Adrenal gland (tissue), 12 donors: ENCODE data around the gene MFRP. TPM values are rescaled to one million over a fixed set of nuclear protein-coding genes. Genes with fewer than 3 reads are reported as not detected.
"Not testable (repeated sequence)": the region's sequence is repeated elsewhere in the genome, so short reads cannot be mapped to it uniquely, and the experiment has no call there.

Source experiments
- DNase-seq, 7 donors: peaks; one replicate each; pipeline ENCODE4 v3.0.0-alpha.2; 2019 to 2020
- H3K27ac ChIP-seq, 5 donors: fragments of 200-600 bp; sonication (generic) in 4 of 5; 1 replicate in 3 of 5; 2 replicates in 2 of 5; pipeline versions ENCODE4 v1.5.1 to v1.8.0; 2016 to 2020; ENCODE audit warnings: mild to moderate bottlenecking in 1 of 5
- H3K27me3 ChIP-seq: fragments of 200-600 bp; 2 replicates; pipeline ENCODE4 v1.8.0; 2021
- H3K36me3 ChIP-seq, 2 donors: fragments of 200-600 bp; replicated peaks in 1 of 2; 1 replicate in 1 of 2; 2 replicates in 1 of 2; pipeline versions ENCODE4 v1.5.1 to v1.8.0; 2018 to 2022
- H3K4me1 ChIP-seq, 2 donors: fragments of 200-600 bp; replicated peaks in 1 of 2; 1 replicate in 1 of 2; 2 replicates in 1 of 2; pipeline versions ENCODE4 v1.5.1 to v1.8.0; 2018 to 2021
- H3K4me3 ChIP-seq, 4 donors: fragments of 200-600 bp; sonication (generic) in 3 of 4; one replicate each; pipeline ENCODE4 v1.5.1; 2016 to 2018
- H3K9me3 ChIP-seq, 3 donors: fragments of 200-600 bp; sonication (generic) in 1 of 3; replicated peaks in 1 of 3; 1 replicate in 2 of 3; 2 replicates in 1 of 3; pipeline versions ENCODE4 v1.5.1 to v1.8.0; 2016 to 2021
- POLR2A ChIP-seq, 2 donors: fragments of 450-650 bp; IDR thresholded peaks; one replicate each; pipeline ENCODE4 v1.6.1; 2017; ENCODE audit warnings: antibody characterized with exemption in 2 of 2, mild to moderate bottlenecking in 2 of 2, moderate library complexity in 1 of 2
- WGBS, 4 donors: extraction: QIAGEN DNeasy Blood & Tissue Kit in 2 of 4; methylation state at CpG; one replicate each; pipeline versions ENCODE4 v1.1.5 to v1.1.7; 2013 to 2017; 5-methylcytosine and 5-hydroxymethylcytosine counted together
- intact Hi-C, 2 donors: fragments of 100-400 bp; cut with DNase I; formaldehyde crosslinking; loops; one replicate each; pipeline versions ENCODE4 v1.14.1 to v1.15.0; 2022 to 2023
- polyA plus RNA-seq, 3 donors: library from polyadenylated mRNA; stranded (reverse); fragments of 200-250 nt in 2 of 3; fragments of 350-450 nt in 1 of 3; fragmentation: Illumina TruSeq in 1 of 3; extraction: RNeasy Lipid Tissue Mini Kit (QIAGEN cat#74804) in 1 of 3; gene quantifications; one replicate each; pipeline ENCODE4 v1.2.3, GENCODE V29; 2013 to 2014
- total RNA-seq, 9 donors: library from RNA; depleted of rRNA in 4 of 9; stranded (reverse); fragments of >200 nt in 4 of 9; fragments of 120-200 nt in 1 of 9; fragmentation: NEBNext Ultra II Directional in 1 of 9; extraction: Animal tissue kit (Norgen Biotek cat#: 25700) in 1 of 9; gene quantifications; one replicate each; pipeline versions ENCODE4 v1.1.0 to v1.2.4, GENCODE V29; 2013 to 2023
- TF ChIP-seq, protein P1 (sequence below), 6 experiments: fragments of 450-650 bp in 4 of 6; fragments of 200-600 bp in 2 of 6; sonication (generic) in 1 of 6; IDR thresholded peaks; 1 replicate in 5 of 6; 2 replicates in 1 of 6; pipeline versions ENCODE4 v1.5.1 to v1.8.0; 2016 to 2021; ENCODE audit warnings: antibody characterized with exemption in 6 of 6, mild to moderate bottlenecking in 2 of 6, moderate library complexity in 1 of 6
- donor health status: healthy with polysubstance abuse.
- donor health status: Bipolar disorder and iron deficiency.
- donor health status: DM: yes; HTN: yes; CAD: no.
- donor health status: DM: no; HTN: no; CAD: no.
- donor health status: DM: no; HTN: no; CAD: no.
- donor health status: DM: yes; HTN: yes; CAD: no.

MFRP gene
- total and polyA plus RNA-seq, 12 donors, result under 0.01 TPM; not detected in 11

DNA sequence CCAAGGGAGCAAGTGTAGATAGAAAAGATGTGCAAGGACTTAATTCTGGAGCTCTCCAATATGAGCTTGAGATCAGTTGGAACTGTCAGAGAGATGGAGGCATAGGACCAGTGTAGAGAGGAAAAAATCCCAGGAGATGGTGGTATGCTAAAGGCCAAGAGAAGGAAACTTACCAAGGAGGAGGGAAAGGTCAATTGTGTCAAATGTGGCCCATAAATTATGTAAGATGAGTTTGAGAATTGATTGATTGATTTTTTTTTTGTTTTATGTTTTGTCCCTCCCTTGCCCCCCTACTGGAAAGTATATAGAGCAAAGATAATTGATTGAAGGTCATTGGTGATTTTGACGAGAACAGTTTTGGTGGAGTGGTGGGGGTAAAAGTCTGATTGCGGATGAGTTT lies 37.8 kb upstream of the MFRP start:
- peaks cover 6 to 14% of the 10 kb centered on the region in 2 donors for H3K4me1 ChIP-seq
- no peak overlapping the region for H3K4me3 ChIP-seq
- no peaks in the 10 kb centered on the region for H3K36me3 ChIP-seq
- no peak overlapping the region for H3K27ac ChIP-seq
- intact Hi-C loops, result loop anchor here in 1 of 2 donors (10.0 kb wide), 1 partner anchor 90 kb away; no protein-coding TSS in a partner anchor
- TF ChIP-seq POLR2A (IDR thresholded peaks at IDR 0.05), result no peak
- TF ChIP-seq, protein P1, sequence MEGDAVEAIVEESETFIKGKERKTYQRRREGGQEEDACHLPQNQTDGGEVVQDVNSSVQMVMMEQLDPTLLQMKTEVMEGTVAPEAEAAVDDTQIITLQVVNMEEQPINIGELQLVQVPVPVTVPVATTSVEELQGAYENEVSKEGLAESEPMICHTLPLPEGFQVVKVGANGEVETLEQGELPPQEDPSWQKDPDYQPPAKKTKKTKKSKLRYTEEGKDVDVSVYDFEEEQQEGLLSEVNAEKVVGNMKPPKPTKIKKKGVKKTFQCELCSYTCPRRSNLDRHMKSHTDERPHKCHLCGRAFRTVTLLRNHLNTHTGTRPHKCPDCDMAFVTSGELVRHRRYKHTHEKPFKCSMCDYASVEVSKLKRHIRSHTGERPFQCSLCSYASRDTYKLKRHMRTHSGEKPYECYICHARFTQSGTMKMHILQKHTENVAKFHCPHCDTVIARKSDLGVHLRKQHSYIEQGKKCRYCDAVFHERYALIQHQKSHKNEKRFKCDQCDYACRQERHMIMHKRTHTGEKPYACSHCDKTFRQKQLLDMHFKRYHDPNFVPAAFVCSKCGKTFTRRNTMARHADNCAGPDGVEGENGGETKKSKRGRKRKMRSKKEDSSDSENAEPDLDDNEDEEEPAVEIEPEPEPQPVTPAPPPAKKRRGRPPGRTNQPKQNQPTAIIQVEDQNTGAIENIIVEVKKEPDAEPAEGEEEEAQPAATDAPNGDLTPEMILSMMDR (IDR thresholded peaks at IDR 0.05), result no peak
- no peaks in the 10 kb centered on the region for H3K27me3 ChIP-seq
- H3K9me3 ChIP-seq, result no peaks in the 10 kb centered on the region
- 64 to 81% (median 75%) methylated on average over 2 of the region's 2 CpGs for WGBS, 4 donors
- no peak for DNase-seq

DNA sequence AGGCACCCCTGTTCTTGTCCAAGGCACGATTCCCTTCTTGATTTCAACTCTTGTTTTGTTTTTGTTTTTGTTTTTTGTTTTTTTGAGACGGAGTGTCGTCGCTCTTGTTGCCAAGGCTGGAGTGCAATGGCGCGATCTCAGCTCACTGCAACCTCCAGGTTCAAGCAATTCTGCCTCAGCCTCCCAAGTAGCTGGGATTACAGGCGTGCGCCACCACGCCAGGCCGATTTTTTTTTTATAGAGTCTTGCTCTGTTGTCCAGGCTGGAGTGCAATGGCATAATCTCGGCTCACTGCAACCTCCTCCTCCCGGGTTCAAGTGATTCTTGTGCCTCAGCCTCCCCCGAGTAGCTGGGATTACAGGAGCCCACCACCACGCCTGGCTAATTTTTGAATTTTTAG lies 36.0 kb upstream of the MFRP start:
- 78 to 86% (median 85%) methylated on average over 14 of the region's 14 CpGs for WGBS, 4 donors
- H3K27ac ChIP-seq, DNase-seq, H3K27me3 ChIP-seq, H3K4me3 ChIP-seq, H3K9me3 ChIP-seq, H3K36me3 ChIP-seq: not testable (repeated sequence)
- H3K4me1 ChIP-seq, result peaks cover 6 to 14% of the 10 kb centered on the region in 2 donors
- intact Hi-C loops, result loop anchor here in 1 of 2 donors (10.0 kb wide), 1 partner anchor 92 kb away; no protein-coding TSS in a partner anchor

DNA sequence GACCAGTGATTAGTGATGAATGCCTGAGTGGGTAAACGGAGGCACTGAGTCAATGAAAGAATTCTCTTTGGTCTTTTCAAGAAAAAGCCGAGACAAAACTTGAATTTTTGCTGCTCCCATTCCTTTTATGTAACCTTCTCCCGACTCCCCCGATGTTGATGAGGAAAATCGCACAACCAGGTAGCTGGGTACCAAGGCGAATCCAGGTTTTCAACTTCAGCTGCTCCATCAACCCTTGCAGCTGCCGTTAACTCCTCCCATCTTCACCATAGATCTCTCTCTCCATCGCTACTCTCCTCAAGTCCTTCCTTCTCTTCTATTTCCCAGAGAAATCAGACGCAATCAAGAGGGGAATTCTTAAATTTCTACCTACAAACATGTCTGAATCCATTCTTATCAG lies 35.6 kb upstream of the MFRP start:
- peaks cover 6 to 14% of the 10 kb centered on the region in 2 donors for H3K4me1 ChIP-seq
- no peaks in the 10 kb centered on the region for H3K27me3 ChIP-seq
- no peak overlapping the region for H3K27ac ChIP-seq
- H3K9me3 ChIP-seq, result no peaks in the 10 kb centered on the region
- WGBS, 4 donors, result 5 to 9% (median 7%) methylated on average over 9 of the region's 9 CpGs
- no peaks in the 10 kb centered on the region for H3K36me3 ChIP-seq
- no peak for TF ChIP-seq POLR2A (IDR thresholded peaks at IDR 0.05)
- TF ChIP-seq, protein P1 (IDR thresholded peaks at IDR 0.05), result no peak
- peak overlapping the region in 2 of 4 donors; percentile 19 to 60 for H3K4me3 ChIP-seq
- no peak for DNase-seq
- intact Hi-C loops, result loop anchor here in 1 of 2 donors (10.0 kb wide), 1 partner anchor 93 kb away; no protein-coding TSS in a partner anchor

DNA sequence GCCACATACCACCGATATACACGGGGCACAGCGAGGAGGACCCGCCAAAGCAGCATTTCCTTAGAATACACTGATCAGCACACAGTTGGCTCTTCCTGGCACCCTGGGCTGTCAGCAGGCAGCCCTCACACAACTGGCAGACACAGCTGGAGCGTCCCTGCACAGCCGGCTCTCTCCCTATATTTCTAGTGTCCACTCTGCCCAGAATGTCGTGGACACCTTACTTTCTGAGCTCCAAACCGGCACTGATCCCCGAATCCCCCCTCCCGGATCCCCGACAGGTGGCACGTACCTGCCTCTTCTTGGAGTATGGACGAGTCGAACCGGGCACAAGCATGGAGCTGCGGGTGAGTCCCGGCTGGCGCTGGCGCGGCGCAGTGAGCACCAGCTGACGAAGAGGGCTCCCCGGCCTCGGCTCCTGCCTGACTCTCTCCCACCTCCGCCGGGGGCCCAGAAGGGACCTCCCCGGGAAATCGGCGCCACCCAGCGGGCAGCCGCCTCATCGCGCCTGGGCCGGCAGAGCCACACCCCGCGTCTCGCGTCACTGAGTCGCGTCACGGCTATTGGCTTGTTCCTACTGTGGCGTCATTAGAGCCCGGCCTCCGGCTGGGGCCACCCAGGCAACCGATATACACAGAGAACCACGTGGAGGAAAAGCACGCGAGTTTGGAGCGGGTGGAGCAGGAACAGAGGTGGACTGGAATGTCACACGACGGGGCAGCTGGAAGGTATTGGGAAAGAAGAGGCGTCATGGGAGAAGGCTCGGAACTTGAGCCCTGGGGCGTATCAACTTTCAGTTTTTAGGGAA lies 34.9 kb upstream of the MFRP start, which contains the start of gene USP2:
Gene USP2 (minus strand): TSS at position 510 of the 808 bp plus-strand sequence. CDS start 8,210 bp downstream, outside the sequence.
- WGBS, 4 donors, result 0 to 1% (median 1%) methylated on average over 24 to 54 of the region's 54 CpGs
- H3K27ac ChIP-seq, result peak within 1 kb of the TSS in 3 of 5 donors; percentile 24 to 71 (median 55)
- peak; percentile 97 to 99 (median 97) for DNase-seq
- TF ChIP-seq, protein P1 (IDR thresholded peaks at IDR 0.05), result peak; percentile 83 to 97 (median 86)
- TF ChIP-seq POLR2A (IDR thresholded peaks at IDR 0.05), result peak in 1 of 2 donors; percentile 80
- peak within 1 kb of the TSS in 2 of 4 donors; percentile 41 to 60 for H3K4me3 ChIP-seq
- no peaks in the 10 kb centered on the region for H3K9me3 ChIP-seq
- intact Hi-C loops, result loop anchor here in 1 of 2 donors (10.0 kb wide), 1 partner anchor 93 kb away; no protein-coding TSS in a partner anchor
- H3K27me3 ChIP-seq, result no peaks in the 10 kb centered on the region
- H3K36me3 ChIP-seq, result no peaks in the 10 kb centered on the region
- H3K4me1 ChIP-seq, result peaks cover 9 to 18% of the 10 kb centered on the region in 2 donors
